ENCODE results near the gene ZNF362.

DNA sequence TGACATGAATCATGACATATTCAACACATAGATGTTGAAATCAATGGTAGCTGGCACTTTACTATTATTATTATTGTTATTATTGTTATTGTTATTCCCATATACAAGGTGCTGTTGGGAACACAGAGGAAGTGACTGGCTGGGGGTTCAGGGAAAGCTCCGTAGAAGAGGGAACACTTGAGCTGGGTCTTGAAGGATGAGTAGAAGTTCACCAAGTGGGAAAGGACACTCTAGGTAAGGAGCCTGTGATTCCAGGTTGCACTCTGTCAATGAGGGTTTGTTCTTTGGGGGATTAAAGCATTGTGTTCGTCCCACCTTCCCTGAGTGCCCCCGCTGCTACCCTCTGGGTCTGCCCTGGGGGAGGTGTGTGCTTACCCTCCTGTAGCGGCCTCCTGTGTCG lies 14.1 kb downstream of the ZNF362 start:
- TF ChIP-seq EZH2 (IDR thresholded peaks at IDR 0.05; ENCODE audit: low read length, unreplicated experiment) (no peak), CTCF (conservative IDR thresholded peaks at IDR 0.05; ENCODE audit: low read depth, low read length) (no peak), EZH2phosphoT487 (IDR thresholded peaks at IDR 0.05; ENCODE audit: borderline replicate concordance, low read length) (no peak)
